Endothelial cell of hepatic sinusoid (primary cell): ENCODE results near the gene SULT1E1.

Source experiments
- in situ Hi-C: cut with HindIII; loops from 2 replicates; pipeline ENCODE4 v1.10.0; 2017; ENCODE audit warnings: low sequenced_read_pairs

Gene SULT1E1, protein sequence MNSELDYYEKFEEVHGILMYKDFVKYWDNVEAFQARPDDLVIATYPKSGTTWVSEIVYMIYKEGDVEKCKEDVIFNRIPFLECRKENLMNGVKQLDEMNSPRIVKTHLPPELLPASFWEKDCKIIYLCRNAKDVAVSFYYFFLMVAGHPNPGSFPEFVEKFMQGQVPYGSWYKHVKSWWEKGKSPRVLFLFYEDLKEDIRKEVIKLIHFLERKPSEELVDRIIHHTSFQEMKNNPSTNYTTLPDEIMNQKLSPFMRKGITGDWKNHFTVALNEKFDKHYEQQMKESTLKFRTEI

DNA sequence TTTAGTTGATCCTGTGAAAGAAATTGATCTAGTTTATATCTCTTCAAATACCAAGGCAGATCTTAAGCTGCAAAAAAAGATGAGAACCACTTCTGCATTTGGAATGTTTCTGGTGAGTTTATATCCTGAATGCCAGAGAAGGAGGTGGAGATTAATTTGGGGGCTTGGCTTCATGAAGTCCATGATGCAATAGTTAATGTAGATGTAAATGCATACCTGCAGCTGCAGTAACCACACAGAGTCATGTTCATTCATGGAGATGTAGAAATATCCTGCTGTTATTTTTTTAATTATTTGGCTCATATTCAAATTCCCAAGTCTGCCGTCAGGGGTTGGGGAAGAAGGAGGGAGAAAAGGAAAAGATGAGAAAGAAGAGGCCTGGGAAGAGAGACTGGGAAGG, at the start of gene SULT1E1:
Gene SULT1E1 (minus strand): TSS at position 94 of the 400 bp plus-strand sequence. CDS start 2,501 bp downstream, outside the sequence.
- in situ Hi-C loops = no loop called here

DNA sequence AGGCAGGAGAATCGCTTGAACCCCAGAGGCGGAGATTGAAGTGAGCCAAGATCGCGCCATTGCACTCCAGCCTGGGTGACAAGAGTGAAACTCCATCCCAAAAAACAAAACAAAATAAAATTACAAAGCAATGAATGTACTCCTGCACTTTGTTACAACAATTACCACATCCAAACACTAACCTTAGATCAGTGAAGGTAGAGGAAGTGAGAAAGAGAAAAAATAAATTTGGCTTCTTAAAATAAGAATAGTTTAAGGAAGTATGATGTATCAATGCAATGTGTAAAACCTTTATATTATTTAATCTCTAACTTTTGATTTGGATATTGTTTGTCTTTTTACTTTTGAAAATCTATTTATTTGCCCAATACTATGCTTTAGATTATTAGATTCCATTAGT, 49.2 kb upstream of the SULT1E1 start:
- in situ Hi-C loops = no loop called here

DNA sequence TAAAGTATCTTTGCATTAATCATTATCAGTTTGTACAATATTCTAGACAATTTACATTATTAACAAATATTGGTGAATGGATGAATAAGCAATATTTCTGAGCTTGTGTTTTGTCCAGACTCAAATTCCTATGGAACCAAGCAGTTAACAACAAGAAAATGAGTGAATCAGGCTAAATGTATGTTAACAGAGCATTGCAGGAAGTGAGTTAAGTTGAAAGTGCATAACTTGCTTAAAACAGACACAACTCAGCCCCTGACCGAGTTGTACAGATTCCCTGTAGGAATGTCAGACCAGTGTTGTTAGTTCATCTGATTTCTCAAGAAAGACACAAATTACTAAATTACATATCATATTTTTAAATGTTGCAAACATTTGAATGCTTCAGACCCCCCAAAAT, 47.2 kb upstream of the SULT1E1 start:
- in situ Hi-C loops = no loop called here

DNA sequence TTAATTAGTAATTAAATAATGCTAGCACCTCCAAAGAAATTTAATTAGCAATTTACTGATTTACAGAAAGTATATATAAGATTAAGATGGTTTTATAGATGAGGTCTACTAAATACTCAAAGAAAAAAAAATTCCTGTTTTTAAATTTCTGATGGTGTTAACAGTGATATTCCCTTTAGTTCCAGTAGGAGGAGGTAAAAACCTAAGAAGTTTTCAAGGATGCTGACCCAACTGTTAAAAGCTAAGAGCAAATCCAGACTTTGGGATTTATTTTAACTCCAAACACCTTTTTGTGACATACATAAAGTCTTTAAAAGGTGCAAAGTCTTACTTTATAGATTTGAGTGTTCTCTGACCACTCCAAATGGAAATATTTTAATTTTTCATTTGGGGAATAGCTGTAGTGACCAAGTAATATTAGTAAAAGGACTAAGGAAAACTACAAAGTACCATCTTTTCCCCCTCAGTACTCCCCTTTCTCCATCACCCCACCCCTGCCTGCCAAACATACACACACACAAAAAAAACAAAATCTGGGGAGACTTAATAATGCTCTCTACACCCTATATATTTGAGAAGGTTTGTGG, 36.7 kb upstream of the SULT1E1 start:
- in situ Hi-C loops = no loop called here

DNA sequence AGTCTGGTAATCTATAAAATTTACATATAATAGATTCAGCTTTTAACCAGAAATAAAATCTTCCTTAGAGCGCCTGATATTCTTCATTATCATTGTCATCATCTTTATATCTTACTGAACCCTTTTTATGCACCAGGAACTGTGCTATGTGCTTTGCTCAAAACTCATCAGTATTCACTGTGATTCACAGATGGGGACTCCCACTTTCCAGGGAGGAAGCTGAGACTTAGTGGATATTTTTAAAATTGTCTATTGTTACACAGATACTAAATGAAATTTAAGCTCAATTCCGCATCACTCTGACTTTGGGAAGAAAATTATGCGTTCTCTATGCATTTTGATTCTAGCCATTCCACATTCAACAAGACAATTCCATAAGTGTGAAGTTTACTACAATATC, 34.8 kb upstream of the SULT1E1 start:
- in situ Hi-C loops = no loop called here

DNA sequence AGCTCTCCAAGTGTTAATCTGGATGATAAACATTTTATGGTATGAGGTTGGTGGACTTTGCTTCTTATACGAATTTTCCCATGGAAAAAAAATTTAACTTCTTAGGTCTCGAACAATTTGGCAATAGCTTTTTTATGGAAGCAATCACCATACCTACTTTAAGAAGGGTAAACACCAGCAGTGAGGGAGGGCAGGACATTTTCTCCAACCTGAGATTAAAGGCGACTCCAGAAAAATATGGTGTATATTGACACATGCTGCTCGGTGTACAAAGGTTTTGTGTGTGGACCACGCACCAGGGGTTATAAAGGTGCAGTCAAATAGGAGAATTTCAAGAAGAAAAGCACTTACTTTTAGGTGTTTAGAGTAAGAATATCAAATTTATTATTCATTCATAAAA, 34.2 kb upstream of the SULT1E1 start:
- in situ Hi-C loops = no loop called here

DNA sequence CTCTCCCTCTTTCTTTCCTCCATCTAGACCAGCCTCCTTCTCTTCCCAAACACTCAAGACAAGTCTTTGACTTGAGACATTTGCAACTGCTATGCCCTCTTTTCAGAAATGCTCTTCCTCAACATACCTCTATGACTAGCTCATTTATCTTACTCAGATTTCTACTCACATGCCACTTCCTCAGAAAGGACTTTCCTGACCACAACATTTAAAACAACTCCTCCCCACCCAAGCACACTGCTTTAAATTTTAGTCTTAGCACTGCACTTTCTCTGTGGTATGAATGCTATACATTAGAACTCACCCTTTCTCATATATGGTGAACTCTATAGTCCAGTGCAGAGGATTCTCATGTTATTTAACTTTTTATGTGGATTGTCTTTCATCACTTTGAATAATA, 28.4 kb upstream of the SULT1E1 start:
- in situ Hi-C loops = no loop called here

DNA sequence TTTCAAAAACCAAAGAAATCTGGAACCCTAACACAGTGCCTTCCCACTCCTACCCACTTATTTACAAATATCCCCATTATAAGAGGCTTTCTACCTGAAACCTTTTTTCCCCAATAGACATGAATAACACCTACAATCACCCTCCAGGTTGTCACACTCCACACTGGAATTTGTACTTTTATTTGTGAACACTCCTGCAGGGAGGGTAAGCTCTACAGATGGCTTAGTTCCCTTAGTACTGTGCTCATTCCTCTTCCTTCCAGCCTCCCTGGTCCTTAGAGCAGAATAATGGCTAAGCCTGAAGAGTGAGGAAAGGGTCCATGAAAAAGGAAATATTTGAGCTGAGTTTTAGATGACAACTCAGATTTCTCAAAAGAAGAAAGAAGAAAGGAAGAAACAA, 22.2 kb upstream of the SULT1E1 start:
- in situ Hi-C loops = no loop called here

DNA sequence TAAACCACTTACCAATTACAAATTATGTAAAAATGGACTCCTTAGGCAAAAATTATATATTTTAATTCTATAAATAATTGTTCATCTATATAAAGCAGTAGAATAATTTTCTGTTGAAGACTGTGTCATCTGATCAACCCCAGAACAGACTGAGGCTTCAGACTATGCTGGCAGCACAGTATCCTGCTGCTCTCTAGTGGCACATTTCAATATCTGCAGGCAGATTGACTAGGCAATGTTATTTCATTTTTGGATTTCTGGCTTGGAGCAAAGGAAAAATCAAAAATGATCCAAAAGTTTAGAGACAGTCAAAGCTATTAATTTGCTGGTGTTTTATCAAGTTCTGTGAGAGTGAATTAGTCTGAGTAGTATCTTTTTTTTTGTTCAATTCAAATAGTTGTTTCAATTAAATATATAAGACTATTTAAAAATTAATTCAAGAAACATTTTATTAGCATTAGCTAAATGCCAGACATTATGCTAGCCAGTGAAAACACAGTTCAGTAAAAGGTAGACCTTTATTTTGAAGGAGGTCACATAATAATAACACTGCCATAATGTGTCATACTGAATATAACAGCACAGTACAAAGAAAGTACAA, 21.3 kb upstream of the SULT1E1 start:
- in situ Hi-C loops = no loop called here

DNA sequence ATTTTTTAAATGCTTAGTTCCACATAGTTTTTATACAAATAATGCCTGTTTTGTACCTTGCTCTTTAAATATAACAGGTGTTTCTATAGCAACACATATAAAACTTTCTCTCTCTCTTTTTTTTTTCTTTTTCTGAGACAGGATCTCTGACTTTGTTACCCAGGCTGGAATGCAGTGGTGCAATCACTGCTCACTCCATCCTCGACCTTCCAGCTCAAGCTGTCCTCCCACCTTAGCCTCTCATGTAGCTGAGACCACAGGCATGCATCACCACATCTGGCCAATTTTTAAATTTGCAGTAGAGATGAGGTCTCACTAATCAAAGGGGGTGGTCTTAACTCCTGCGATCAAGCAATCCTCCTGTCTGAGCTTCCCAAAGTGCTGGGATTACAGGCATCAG, 18.3 kb upstream of the SULT1E1 start:
- in situ Hi-C loops = no loop called here

DNA sequence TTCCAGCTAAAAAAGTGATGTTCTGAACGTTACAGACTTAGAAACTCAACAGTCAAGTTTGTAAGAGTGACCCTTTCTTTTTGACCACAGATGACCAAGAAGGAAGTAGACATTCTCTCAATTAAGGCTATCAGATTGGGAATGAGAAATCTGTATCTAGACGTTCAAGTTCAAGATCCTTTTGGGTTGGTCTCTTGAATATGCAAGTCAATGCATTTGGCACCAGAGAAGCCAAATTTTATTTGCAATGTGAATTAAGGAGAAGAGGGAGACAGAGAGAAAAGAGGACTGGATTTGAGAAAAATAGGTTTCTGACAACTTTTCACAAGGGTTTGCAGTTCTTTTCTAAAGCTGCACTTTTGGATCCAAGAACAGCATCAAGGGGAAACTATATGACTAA, 17.5 kb upstream of the SULT1E1 start:
- in situ Hi-C loops = no loop called here

DNA sequence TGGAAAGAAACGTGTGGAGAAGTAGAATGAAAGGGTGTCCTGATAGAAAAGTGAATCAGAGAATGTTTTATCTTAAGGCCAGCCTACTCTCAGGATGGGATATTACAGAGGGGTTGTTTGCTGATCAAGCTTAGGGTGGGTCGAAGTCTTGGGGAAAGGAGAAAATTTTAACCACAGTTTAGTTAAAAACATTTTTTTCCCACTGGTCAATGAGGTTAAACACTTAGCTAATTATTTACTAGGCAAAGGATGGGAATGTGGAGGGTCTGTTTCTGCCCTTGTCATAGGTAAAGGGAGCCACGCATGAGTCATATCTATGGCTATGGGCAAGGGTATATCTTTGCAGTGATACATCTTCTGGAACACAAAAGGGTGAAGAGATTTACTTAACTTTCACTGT, 16.1 kb upstream of the SULT1E1 start:
- in situ Hi-C loops = no loop called here

DNA sequence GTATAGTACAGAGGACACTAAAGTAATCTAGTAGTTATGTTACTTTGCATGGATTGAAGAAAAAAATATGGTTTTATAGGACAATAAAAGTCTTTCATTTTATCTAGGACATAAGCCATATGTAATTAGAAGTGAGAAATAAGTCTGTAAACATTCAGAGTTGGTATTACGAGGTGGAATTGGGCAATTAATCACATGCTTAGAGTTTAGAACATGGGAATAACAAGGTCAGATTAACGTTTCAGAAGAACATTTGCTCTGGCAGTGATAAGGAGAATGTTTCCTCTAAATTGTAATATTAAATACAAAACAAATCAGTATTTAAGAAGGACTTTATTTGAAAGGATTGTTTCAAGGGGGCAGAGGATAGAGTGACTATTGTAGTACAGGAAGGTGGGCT, 15.6 kb upstream of the SULT1E1 start:
- in situ Hi-C loops = no loop called here

DNA sequence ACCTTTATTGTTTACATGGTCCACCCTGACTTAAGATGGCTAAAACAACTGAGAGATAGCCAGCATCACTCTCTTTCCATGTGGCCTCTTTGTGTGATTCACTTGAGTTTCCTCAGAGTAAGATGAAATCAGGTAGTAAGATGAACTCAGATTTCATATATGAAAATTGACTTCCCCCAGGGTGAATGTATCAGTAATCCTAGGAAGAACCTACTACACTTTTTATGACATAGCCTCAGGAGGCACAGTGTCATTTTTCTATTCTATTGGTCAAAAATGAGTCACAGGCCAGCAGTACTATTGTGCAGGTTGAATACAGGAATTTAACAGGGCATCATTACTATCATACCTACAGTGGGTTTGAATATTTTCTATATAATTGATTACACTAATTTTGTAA, 14.6 kb upstream of the SULT1E1 start:
- in situ Hi-C loops = no loop called here

DNA sequence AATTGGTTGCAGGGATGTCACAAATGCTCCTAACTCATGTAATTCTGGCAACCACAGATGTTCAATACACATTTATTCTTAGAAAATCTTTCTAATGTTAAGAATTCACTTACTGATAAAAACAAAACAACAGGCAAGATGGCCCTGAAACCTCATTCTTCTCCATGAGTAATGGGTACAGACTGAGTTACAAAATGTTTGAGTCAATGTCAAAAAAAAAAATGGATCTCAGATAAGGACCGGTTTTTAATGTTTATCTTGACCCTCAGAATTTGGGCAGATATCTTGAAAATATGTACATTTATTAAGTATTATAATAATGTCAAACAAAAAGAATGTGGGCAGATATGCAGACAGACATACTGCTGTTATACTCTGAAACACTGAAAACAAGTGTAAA, 1.8 kb upstream of the SULT1E1 start:
- in situ Hi-C loops = no loop called here

DNA sequence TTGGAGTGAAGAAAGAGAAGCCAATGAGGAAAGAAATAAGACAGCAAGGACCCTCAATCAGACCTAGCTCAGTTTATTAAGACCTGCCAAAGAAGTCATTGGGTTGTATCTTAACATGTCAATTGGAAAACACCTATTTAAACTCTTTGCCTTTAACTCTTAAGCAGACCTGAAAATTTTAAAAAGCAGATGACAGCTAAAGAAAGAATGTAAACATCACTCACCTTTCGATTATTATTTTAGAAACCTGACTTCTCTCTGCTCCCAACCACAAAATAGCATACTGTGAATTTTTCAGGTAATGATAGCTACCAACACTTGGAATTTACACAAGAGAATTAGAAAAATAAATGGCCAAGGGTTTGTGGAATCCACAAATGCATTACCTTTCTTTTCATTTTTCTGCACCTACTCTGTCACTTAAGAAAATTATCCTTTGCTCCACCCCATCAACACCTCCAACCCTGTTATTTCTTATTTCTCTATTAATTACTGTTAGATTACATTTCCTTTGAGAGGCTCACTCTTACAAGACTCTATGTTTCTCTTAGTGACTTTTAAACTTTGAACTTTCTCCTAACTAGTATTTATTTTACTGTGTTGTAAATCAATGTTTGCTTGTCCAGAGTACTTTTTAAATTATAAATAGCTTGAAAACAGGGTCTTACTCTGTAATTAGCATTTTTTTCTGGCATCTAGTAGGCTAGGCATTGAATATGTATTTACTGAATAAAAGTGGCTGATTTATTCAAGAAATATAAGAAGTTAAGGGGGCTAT, 765 bp upstream of the SULT1E1 start:
- in situ Hi-C loops = no loop called here

DNA sequence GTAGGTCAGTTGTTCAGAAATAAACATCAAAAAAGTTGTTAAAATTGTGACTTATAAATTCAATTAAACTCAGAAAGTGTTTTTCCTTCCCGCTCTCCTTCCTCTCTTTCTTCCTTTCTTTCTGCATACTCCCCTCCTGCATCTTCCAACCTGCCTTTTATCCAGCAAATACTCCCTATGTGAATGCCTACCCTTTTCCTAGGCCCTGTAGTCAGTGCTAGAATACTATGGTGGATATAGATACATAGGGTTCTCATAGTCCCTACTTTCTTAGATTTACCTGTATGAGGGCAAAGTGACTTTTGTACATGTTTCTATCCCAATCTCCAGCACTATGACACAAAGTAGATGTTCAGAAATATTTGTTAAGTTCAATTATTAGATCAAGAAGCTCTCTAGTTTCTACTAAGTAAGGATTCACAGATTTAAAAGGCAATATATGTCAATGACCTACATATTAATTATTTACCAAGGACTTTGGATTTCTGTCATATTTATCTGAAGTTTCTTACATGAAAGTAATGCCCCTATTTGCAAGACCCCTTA, 732 bp downstream of the SULT1E1 start:
- in situ Hi-C loops = no loop called here

DNA sequence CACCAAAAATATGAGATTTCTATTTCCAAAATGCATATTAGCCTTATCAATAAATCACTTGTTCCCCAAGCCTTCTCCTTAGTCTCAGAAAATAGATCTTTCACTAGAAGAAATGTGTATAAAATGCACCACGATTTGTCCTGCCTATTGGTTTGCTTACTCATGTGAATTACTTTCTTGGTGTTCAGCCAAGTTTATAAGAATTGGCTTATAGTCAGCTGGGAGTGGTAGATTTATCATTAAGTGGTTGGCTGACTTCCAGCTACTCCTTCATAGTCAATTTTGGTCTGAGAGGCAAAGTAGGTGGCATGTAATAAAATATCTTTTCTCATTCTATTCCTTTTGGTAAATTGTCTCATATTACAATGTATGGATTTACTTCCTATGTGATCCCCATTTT, 1.3 kb downstream of the SULT1E1 start:
- in situ Hi-C loops = no loop called here

DNA sequence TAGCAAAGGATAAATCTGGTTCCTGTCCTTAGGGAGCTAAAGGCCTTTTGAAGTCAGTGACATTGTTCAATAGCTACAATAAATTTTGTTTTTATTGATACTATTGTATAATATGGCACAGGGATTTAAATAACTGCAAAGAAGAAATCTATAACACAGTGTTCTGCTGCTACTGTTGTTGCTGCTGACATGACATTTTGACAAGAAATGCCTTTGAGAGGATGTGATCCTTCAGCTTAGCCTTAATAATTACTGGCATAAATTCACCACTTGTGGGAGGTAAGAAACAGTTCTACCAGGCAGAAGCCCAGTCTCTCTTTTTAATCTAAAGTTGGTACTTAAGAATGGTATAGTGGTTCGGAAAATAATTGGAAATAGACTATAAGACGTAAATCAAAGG, 4.1 kb downstream of the SULT1E1 start:
- in situ Hi-C loops = no loop called here

DNA sequence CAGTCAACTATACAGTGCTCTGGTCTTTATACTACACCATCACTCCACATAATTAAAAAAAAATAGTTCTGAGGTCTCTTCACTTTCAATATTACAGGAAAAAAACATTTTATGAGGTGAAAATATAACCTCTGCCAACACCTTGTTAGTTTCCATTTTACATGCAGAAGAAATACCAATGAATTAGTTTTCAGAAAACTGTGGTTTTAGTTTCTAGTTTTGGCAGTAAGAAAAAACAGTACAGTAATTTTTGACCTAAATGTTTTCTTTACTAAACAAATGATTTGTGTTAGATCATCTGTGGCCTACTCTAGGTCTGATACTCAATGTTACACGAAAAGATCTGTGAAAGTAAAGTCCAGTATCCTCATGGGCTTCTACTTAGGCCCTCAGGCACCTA, 10.0 kb downstream of the SULT1E1 start:
- in situ Hi-C loops = no loop called here

DNA sequence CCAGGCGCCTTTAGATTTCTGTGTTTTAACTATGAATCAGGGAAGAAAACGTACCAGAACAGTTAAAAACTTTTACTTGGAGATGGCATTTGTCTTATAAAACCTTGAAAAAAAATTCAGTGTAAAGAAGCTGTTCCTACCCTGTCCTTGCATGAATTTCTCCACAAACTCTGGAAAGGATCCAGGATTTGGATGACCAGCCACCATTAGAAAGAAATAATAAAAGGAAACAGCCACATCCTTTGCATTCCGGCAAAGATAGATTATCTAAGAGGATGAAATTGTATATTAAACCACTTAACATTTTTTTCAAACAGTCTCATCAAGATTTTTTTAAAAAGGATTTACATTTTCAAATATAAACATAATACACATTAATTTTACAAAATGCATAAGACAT, 10.6 kb downstream of the SULT1E1 start:
- in situ Hi-C loops = no loop called here

DNA sequence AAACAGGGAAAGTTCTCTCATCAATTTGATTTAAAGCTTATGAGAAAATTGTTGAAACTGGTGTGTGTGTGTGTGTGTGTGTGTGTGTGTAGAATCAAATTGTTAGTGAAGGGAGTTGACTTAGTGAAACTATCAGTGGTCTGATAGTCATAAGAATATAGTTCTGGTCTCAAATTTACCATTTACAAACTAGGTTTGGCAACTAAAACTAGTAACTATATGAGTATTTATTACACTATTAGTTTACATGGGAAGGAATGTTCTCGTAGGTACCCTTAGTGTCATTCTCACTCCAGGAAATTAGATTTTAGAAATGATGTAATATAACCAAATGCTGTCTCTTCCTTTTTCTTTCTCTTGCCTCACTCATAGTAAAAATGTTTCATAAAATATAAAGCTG, 11.9 kb downstream of the SULT1E1 start:
- in situ Hi-C loops = no loop called here
